ENCODE measurements around the gene FGA.
A peak's percentile ranks its signal among the peaks of the same experiment; 100 is the strongest.

FGA gene

GRCh38 chr4:154578919-154579318 is 11.6 kb downstream of the FGA start:
- no peak for DNase-seq

GRCh38 chr4:154577324-154577723 is 13.2 kb downstream of the FGA start:
- DNase-seq: no peak

- DNase-seq: no peak
Observed at GRCh38 chr4:154574311-154574710, 16.2 kb downstream of the FGA start.

- DNase-seq: no peak
Observed at GRCh38 chr4:154573190-154573870, 17.2 kb downstream of the FGA start.

- no peak for DNase-seq
Observed at GRCh38 chr4:154569584-154569983, 21.0 kb downstream of the FGA start.

- no peak for DNase-seq
Observed at GRCh38 chr4:154569028-154569427, 21.5 kb downstream of the FGA start.

- no peak for DNase-seq
Observed at GRCh38 chr4:154566639-154567204, 23.8 kb downstream of the FGA start.

GRCh38 chr4:154565704-154566103 is 24.8 kb downstream of the FGA start:
- no peak for DNase-seq

- no peak for DNase-seq
Observed at GRCh38 chr4:154564311-154564710, 26.2 kb downstream of the FGA start.

- no peak for DNase-seq
Observed at GRCh38 chr4:154562697-154563254, 27.8 kb downstream of the FGA start, which contains the start of gene FGB. Gene FGB, plus strand, starts transcription at chr4:154563011. Its CDS starts 8 bp downstream, at chr4:154563019.

GRCh38 chr4:154560824-154561231 is 29.7 kb downstream of the FGA start:
- no peak for DNase-seq

- no peak for DNase-seq
Observed at GRCh38 chr4:154560419-154560801, 30.1 kb downstream of the FGA start.

- no peak for DNase-seq
Observed at GRCh38 chr4:154559494-154560418, 30.8 kb downstream of the FGA start.

GRCh38 chr4:154559141-154559493 is 31.4 kb downstream of the FGA start:
- DNase-seq: no peak

GRCh38 chr4:154551872-154552686 is 38.5 kb downstream of the FGA start:
- no peak for DNase-seq

- peak; percentile 74 for DNase-seq
Observed at GRCh38 chr4:154549894-154550790, 40.4 kb downstream of the FGA start, which contains the start of gene PLRG1. Gene PLRG1, minus strand, starts transcription at chr4:154550400. Its CDS starts 92 bp downstream, at chr4:154550308.

GRCh38 chr4:154545689-154546088 is 44.9 kb downstream of the FGA start:
- no peak for DNase-seq

- DNase-seq: no peak
Observed at GRCh38 chr4:154542271-154542879, 48.2 kb downstream of the FGA start.

Measured in KG1 (cell line).